Right renal cortex interstitium (tissue), 3 donors: ENCODE measurements around the gene BTBD9. TPM values are rescaled to one million over a fixed set of nuclear protein-coding genes. Genes with fewer than 3 reads are reported as not detected.
A peak's percentile ranks its signal among the peaks of the same experiment; 100 is the strongest.

Source experiments
- DNase-seq, 3 donors: peaks; one replicate each; pipeline ENCODE4 v3.0.0-alpha.2; 2013; ENCODE audit warnings: low read depth in 3 of 3, low spot score in 2 of 3
- polyA plus RNA-seq, 3 donors: library from polyadenylated mRNA; unstranded; fragments of 120-200 nt; gene quantifications; one replicate each; pipeline ENCODE4 v1.2.1, GENCODE V29; 2013; ENCODE audit not compliant: insufficient read length in 3 of 3

BTBD9 gene
- polyA plus RNA-seq, 3 donors: 13.1 to 16.8 (median 14.7) TPM

- no peak for DNase-seq
These were observed 236.2 kb downstream of the BTBD9 start for GRCh38 chr6:38403548-38403947.

- no peak for DNase-seq
These were observed 239.0 kb downstream of the BTBD9 start for GRCh38 chr6:38400764-38401163.

GRCh38 chr6:38400101-38400500 lies 239.6 kb downstream of the BTBD9 start:
- DNase-seq: no peak

GRCh38 chr6:38396209-38396608 lies 243.5 kb downstream of the BTBD9 start:
- no peak for DNase-seq

- no peak for DNase-seq
These were observed 245.7 kb downstream of the BTBD9 start for GRCh38 chr6:38393986-38394385.

GRCh38 chr6:38391626-38392579 lies 247.8 kb downstream of the BTBD9 start:
- DNase-seq: no peak

GRCh38 chr6:38391206-38391605 lies 248.5 kb downstream of the BTBD9 start:
- DNase-seq: no peak

- no peak for DNase-seq
These were observed 249.9 kb downstream of the BTBD9 start for GRCh38 chr6:38389875-38390274.

GRCh38 chr6:38387971-38388370 lies 251.8 kb downstream of the BTBD9 start:
- DNase-seq: no peak

GRCh38 chr6:38387461-38387860 lies 252.3 kb downstream of the BTBD9 start:
- no peak for DNase-seq

GRCh38 chr6:38378801-38379200 lies 260.9 kb downstream of the BTBD9 start:
- DNase-seq: no peak

- DNase-seq: no peak
These were observed 263.8 kb downstream of the BTBD9 start for GRCh38 chr6:38375937-38376336.

- no peak for DNase-seq
These were observed 264.4 kb downstream of the BTBD9 start for GRCh38 chr6:38375341-38375740.

GRCh38 chr6:38371881-38372280 lies 267.8 kb downstream of the BTBD9 start:
- DNase-seq: no peak

- DNase-seq: peak in 2 of 3 donors; percentile 31 to 53
These were observed 268.8 kb downstream of the BTBD9 start for GRCh38 chr6:38370653-38371601.

GRCh38 chr6:38367231-38367630 lies 272.5 kb downstream of the BTBD9 start:
- DNase-seq: no peak

- DNase-seq: no peak
These were observed 273.5 kb downstream of the BTBD9 start for GRCh38 chr6:38366234-38366633.

GRCh38 chr6:38364775-38365174 lies 275.0 kb downstream of the BTBD9 start:
- DNase-seq: no peak

GRCh38 chr6:38364127-38364526 lies 275.6 kb downstream of the BTBD9 start:
- DNase-seq: no peak

GRCh38 chr6:38355519-38355918 lies 284.2 kb downstream of the BTBD9 start:
- DNase-seq: no peak

GRCh38 chr6:38354905-38355304 lies 284.8 kb downstream of the BTBD9 start:
- DNase-seq: no peak
